GM18526 (cell line): Measurements from ENCODE around the gene NPAS3.

Source experiments
- POLR2A ChIP-seq: IDR thresholded peaks from 3 replicates; pipeline ENCODE4 v1.6.1; 2011; ENCODE audit not compliant: insufficient read length; ENCODE audit errors: extremely low read depth

Gene NPAS3

DNA sequence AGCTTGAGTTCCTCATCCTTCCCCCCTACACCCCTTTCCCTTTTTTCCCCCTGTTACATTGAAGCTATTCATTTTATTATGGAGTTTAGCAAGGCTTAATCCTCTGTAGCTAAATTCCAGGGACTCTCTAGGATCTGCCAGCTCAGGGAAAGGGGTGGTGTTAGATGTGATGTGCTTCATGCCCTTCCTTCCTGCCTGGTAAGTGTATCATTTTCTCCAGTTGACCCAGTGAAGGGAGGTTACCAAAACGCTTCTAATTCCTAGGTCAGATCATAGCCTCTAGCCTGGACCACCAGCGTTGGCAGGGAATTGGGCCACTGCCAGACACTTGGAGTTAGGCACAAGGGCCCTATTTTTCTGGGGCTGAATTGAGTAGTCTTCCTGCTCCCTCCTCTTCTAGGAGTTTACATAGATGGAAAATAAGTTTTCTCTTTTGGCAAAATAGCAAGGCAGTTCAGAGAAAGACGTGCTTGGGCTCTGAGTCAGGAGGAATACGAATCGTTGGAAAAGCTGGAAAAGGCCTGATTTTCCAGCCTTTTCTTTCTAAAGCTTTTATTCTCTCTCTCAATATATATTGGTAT, 88.3 kb downstream of the NPAS3 start:
- no peak for TF ChIP-seq POLR2A

- TF ChIP-seq POLR2A = no peak
These were observed 90.8 kb downstream of the NPAS3 start for GRCh38 chr14:33029511-33029910.

DNA sequence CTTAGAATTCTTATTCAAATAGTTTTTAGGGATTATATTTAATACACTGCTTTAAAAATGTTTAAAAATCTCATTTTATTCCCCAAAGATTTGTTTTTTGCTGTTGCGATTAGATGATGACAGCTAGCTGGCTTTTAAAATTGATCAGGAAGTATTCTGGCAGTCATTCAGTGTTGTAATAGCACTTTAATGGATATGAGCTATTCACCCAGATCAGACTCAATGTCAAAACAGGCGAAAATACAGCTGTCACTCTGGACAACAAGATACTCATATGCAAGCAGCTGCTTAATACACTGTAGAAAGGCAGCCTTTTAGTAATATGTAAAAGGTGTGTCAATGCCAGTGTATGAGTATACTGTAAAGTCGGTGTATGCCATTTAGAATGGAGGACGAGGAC, 91.7 kb downstream of the NPAS3 start:
- TF ChIP-seq POLR2A = no peak

- no peak for TF ChIP-seq POLR2A
These were observed 96.9 kb downstream of the NPAS3 start for GRCh38 chr14:33035416-33036194.

GRCh38 chr14:33039311-33039710, 100.6 kb downstream of the NPAS3 start:
- no peak for TF ChIP-seq POLR2A

- TF ChIP-seq POLR2A = no peak
These were observed 101.9 kb downstream of the NPAS3 start for GRCh38 chr14:33040372-33041140.

- no peak for TF ChIP-seq POLR2A
These were observed 103.9 kb downstream of the NPAS3 start for GRCh38 chr14:33042591-33042990.

DNA sequence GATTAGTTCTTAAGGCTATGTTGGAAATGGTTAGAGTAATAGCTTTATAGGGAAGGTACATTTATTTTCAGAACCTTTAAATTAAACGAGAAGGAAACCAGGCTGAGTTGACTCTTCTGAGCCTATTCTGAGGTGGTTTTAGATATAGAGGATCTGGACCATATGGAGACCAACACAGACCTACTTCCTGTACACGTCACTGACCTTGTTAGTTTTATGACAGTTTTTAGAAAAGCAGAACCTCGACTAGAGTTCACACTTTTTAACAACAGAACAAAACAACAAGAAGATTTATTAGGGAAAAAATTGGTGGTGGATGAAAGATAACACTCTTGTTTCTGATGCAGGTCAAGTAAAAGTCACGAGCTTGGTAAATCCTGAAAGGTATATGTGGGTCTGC, 107.1 kb downstream of the NPAS3 start:
- no peak for TF ChIP-seq POLR2A

DNA sequence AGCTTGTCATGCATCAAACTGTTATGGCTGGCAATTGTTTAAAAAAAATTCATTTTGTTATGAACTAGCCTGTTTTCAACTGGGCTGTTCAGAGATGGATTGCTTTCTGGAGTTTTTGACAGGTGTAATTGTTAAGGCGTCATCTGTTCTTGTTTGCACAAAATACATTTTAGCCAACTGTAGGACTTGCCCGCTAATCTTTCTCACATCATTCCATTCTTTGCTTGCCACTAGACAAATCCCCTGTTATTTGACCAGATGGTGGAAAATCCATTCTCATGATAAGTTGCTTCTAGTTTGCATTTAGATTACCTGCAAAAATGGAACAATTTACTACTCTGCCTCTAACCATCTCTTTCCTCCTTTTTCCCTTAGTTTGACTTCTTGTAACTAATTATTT, 114.3 kb downstream of the NPAS3 start:
- TF ChIP-seq POLR2A = no peak

DNA sequence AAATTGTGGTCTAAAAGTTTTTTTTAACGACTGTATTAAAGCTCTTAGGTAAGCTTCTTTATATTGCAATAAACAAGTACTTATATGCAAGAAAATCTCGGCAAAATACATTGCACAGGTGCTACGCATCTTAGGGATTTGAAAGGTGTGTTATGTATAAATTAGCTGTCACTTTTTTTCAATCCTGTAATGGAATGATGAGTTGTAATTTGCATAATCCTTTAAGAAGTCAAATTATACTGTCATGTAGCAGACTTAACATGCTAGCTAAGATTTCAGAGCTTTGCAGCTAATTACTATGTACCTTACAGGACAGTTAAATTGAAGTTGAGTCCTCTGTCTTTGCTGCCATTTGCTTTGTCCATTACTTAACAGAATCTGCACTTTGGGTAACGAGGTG, 117.5 kb downstream of the NPAS3 start:
- no peak for TF ChIP-seq POLR2A

GRCh38 chr14:33057585-33057984, 118.9 kb downstream of the NPAS3 start:
- no peak for TF ChIP-seq POLR2A

DNA sequence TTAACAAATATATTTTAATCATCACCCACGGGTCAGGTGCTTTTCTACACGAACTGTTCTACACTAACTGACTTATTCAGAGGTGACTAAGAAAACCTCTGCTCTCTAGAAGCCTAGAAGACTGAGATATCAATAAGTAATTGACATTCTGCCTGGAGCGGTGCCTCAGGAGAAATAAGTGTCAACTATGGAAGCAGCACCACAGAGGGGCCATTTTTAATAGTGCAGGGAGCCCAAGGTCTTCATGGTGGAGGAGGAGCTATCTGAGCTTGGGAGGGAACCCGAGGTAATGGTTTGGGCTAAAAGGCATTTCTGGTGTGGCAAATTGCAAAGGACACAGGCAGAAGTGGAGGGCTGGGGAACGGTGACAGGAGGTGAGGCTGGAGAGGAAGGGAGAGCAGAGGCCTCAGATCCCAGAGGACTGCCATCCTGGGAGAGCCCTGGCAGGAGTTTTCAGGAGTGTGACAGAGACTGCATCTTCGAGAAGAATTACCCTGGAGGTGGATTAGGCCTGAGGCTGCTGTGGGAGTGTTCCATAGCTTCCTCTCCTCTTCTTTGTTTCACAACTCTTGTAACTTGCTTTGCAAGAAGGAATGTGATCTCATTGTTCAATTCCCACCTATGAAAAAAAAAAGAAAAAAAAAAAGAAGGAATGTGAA, 123.1 kb downstream of the NPAS3 start:
- no peak for TF ChIP-seq POLR2A

DNA sequence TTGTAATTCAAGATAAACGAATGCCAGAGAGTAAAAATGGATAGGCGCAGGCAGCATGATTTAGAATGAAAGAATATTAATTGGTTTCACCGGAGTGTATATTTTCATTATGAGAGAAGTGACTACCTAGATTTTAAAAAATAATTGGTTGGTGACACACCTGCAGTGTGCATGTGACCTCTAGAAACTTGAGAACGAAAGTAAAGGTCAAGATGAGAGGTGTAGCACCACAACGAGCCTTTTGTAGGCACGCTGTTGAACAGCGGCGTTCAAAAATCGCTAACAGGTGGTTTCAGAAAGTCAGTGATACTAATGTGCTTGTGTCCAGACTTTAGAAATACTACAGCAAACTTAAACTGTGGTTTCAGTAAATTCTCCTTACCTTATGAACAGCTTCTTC, 123.8 kb downstream of the NPAS3 start:
- no peak for TF ChIP-seq POLR2A

DNA sequence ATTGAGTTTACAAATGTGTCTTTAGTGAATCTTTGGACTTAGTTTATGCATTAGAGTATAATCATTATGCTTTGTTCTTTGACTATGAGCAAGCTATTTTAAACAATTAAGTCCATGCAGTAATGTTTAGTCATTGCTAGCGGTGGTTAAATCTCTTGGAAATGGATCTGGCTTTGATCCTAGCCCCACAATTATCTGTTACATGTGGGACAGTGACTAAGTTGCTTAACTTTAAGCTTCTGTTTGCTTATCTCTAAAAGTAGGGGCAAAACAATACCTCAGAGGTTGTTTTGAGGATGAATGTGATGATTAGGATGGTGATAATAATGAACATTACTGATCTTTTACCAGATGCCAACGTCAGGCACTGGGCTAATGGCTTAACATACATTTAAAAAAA, 124.2 kb downstream of the NPAS3 start:
- TF ChIP-seq POLR2A = no peak

DNA sequence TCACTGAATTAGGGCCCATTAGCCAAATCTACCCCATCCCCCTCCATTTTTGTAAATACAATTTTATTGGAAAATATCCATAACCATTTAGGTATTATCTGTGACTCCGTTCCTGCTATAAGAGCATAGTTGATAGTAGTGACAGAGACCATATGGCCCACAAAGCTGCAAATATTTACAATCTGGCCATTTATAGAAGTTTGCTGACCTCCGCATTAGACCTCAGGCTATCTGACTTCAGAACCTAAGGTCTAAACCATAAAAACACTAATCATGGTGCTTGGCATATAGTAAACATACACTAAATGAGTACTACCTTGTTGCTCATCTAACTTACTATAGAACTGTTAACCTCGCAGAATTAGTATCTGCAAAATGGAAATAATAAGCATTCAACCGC, 124.8 kb downstream of the NPAS3 start:
- TF ChIP-seq POLR2A = no peak

DNA sequence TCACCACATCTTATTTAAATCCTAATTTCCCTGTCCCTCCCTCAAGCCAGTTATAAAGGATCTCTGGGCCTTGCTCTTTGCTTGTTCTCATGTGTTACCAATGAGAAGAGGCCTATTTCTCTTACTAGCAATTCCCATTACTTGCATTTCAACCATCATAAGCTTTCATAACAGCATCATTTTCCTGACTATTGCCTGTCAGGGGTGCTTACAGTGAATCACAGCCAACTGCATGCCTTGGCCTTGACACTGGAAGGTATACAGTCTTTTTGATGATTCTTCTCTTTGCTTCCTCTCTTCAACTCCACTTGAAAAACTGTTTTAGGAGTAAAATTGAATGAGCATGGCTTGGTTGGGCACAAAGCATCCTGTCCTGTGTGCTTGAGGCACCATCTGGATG, 127.0 kb downstream of the NPAS3 start:
- TF ChIP-seq POLR2A = no peak
